ENCODE results near the gene ARG2.

ARG2 gene

DNA sequence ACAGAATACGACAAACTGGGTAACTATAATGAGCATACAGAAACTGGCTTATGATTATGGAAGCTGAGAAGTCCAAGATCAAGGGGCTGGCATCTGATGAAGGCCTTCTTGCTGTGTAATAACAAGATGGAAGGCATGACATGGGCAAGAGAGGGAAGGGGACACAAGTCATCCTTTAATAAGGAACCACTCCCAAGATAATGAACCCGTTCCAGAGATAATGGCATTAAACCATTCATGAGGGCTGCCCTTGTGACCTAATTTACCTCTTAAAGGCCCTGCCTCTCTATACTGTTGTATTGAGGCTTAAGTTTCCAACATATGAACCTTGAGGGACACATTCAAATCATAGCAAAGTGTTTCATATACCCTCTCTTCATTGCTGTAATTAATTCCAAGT is 59.3 kb downstream of the ARG2 start:
- H3K4me3 Mint-ChIP-seq, result no peak overlapping the region
- peaks cover 4% of the 10 kb centered on the region for H3K36me3 Mint-ChIP-seq
- H3K4me1 Mint-ChIP-seq, result peaks cover 30% of the 10 kb centered on the region
- no peaks in the 10 kb centered on the region for H3K9me3 Mint-ChIP-seq
- no peaks in the 10 kb centered on the region for H3K27me3 Mint-ChIP-seq
- no peak overlapping the region for H3K27ac Mint-ChIP-seq

DNA sequence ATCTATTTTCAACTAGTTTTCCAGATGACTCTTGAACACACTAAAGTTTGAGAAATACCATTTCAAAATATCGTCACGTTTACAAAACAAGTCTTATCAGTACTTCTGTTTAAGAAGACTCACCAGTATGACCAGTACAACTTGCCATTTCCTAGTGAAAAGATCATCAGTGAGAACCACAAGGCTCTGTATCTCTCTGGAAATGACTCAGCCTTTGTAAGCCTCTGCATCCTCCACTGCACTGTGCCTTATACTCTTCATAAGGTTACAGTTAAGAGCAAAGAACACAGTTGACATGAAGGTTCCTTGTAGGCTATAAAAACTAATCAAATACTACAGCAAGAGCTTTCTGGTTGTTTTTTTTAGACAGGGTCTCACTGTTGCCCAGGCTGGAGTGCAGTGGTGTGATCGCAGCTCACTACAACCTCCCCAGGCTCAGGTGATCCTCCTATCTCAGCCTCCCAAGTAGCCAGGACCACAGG is 60.4 kb downstream of the ARG2 start:
- H3K4me1 Mint-ChIP-seq, result peaks cover 33% of the 10 kb centered on the region
- no peaks in the 10 kb centered on the region for H3K27me3 Mint-ChIP-seq
- H3K9me3 Mint-ChIP-seq, result no peaks in the 10 kb centered on the region
- peaks cover 5% of the 10 kb centered on the region for H3K36me3 Mint-ChIP-seq
- no peak overlapping the region for H3K27ac Mint-ChIP-seq
- H3K4me3 Mint-ChIP-seq, result no peak overlapping the region

DNA sequence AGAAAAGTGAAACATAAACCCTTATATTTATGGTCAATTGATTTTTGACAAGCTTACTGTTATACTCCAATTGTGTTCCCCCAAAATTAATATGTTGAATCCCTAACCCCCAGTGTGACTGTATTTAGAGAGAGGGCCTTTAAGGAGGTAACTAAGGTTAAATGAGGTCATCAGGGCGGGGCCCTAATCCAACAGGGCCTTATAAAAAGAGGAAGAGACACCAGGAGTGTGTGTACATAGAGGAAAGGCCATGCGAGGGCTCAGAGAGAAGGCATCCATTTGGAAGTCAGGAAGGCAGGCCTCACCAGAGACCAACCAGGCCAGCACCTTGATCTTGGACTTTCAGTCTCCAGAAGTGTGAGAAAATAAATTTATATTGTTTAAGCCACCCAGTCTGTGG is 61.2 kb downstream of the ARG2 start:
- peaks cover 27% of the 10 kb centered on the region for H3K4me1 Mint-ChIP-seq
- peaks cover 5% of the 10 kb centered on the region for H3K36me3 Mint-ChIP-seq
- H3K27ac Mint-ChIP-seq, result no peak overlapping the region
- H3K9me3 Mint-ChIP-seq, result no peaks in the 10 kb centered on the region
- H3K4me3 Mint-ChIP-seq, result no peak overlapping the region
- H3K27me3 Mint-ChIP-seq, result no peaks in the 10 kb centered on the region

DNA sequence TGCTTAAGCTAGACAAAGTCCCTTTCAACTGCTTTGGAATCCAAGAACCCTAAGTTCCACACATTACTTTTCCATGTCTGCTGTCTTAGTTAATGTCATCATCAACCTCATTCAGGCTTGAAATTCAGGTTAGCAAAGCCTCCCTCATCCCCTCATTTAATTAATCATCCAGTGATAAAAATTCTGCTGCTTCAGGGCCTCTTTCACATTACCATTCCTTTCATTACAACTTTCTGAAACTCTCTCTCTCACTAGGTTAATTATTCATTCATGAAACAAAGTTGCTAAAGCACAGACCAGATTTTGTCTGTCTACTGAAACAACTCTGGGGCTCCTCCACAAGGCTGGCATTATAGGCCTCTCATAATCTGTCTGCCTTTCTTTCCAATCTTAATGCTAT is 64.1 kb downstream of the ARG2 start:
- Mint-ChIP-seq H3K36me3 (peaks cover 12% of the 10 kb centered on the region), H3K4me1 (peaks cover 20% of the 10 kb centered on the region), H3K9me3 (no peaks in the 10 kb centered on the region), H3K4me3 (no peak overlapping the region), H3K27me3 (no peaks in the 10 kb centered on the region), H3K27ac (peak overlapping the region; percentile 59)

DNA sequence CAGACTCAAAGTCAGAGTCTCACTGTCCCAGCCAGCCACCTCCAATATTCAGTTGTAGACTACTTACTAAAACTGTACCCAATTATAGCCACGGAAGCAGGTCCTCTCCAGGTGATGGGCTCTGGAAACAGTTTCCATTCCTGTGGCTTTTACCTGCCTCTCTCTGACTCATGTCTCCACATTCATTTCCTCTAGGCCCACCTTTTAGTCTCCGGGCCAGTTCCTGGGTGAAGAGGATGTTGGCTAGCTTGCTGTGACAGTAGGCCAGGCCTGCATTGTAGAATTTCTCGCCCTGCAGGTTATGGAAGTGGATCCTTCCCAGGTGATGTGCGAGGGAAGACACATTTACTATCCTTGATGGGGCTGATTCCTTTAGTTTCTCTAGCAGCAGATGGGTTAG is 70.3 kb downstream of the ARG2 start:
- H3K27ac Mint-ChIP-seq, result no peak overlapping the region
- H3K9me3 Mint-ChIP-seq, result no peaks in the 10 kb centered on the region
- H3K4me1 Mint-ChIP-seq, result peaks cover 36% of the 10 kb centered on the region
- H3K27me3 Mint-ChIP-seq, result no peaks in the 10 kb centered on the region
- peaks cover 12% of the 10 kb centered on the region for H3K36me3 Mint-ChIP-seq
- no peak overlapping the region for H3K4me3 Mint-ChIP-seq

DNA sequence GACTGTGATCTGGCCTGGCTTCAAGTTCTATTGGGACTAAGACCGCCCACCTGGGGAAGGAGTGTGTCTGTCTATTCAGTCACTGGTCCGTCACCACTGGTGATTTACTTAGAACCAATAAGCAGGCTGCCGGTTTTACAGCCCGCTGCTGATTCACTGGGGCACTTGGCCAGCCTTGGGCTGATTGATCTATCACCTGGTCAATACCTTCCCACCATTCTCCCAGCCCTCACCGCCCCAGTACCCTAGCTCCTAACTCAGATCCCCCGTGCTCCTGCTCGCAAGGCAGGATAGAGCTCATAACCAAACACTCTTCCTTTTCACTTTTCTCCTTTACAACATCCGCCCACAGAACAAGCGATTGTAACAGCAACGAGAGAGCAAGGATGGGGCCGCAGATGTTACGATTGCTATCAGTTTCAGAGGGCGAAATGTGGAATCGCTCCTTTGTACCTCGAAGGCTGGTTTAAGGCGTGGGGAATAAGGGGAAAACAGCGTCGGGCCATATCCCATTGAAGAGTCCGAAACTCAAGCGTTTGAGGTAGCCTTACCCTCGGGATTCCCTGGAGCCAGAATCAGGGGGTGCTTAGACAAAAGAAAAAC is 75.2 kb downstream of the ARG2 start:
- Mint-ChIP-seq H3K4me3 (peak overlapping the region; percentile 94), H3K27ac (peak overlapping the region; percentile 93), H3K4me1 (peaks cover 37% of the 10 kb centered on the region), H3K9me3 (no peaks in the 10 kb centered on the region), H3K36me3 (peaks cover 3% of the 10 kb centered on the region), H3K27me3 (no peaks in the 10 kb centered on the region)

DNA sequence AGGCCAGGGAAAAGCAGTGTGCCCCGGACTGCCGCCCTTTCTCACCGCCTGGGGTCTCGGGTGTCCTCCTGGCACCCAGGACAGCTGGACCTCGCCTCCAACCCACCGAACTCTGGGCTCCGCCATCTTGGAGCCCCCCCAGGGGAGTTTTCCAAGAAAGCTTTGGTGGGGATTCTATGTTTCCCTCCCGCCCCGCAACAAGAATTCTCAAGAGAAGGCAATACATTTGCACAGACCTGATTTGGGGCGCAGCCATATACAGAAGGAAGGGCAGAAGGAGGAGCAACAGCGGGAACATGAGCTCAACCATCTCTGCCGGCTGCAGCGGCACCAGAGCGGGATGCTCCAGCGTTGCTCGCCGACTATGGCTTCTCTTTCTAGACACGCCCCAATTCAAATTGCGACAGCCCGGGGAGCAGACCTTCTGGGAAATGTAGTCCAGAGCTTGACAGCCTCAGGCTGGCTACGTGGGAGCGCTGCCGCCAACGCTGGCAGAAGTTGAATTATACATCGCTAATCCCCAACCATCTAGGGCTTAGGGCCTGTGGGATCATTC is 75.8 kb downstream of the ARG2 start, which contains the start of gene RDH11:
RDH11 (minus strand) TSS at position 371 of the 556 bp plus-strand sequence; CDS start at position 310, 61 bp downstream.
- Mint-ChIP-seq H3K4me3 (peak within 1 kb of the TSS; percentile 94), H3K36me3 (peaks cover 3% of the 10 kb centered on the region), H3K4me1 (peaks cover 37% of the 10 kb centered on the region), H3K9me3 (no peaks in the 10 kb centered on the region), H3K27ac (peak within 1 kb of the TSS; percentile 93), H3K27me3 (no peaks in the 10 kb centered on the region)

DNA sequence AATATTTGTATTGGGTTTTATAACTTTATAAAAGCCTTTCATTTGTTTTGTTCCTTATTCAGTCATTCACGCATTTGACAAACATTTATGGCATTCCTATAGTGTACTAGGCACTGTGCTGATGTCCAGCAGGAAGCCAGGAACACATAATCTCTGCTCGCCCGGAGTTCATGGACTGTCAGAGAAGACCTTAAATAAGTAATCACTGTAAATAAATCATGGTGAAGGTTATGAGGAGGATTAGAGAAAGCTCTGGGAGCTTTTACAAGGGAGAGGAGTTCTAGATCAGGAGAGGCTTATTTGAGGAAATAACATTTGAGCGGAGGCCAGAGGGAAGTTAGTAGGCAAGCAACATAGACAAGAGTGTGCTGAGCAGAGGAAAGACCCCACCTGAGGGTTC is 77.3 kb downstream of the ARG2 start:
- no peaks in the 10 kb centered on the region for H3K9me3 Mint-ChIP-seq
- no peak overlapping the region for H3K27ac Mint-ChIP-seq

DNA sequence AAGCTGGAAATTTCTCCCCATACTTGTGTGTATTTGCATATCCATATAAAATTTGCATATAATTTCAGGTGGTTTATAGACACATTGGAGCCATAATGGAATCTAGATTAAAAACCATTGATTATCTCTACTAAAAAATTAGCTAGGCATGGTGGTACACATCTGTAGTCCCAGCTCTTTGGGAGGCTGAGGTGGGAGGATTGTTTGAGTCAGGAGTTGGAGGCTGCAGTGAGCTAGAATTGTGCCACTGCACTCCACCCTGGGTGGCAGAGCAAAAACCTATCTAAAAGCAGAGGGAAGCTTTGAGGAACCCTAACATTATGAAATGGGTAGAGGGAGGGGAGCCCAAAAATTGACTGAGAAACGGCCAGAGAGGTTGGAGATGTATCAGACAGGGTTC is 78.5 kb downstream of the ARG2 start:
- H3K4me3 Mint-ChIP-seq, result no peak overlapping the region
- H3K27ac Mint-ChIP-seq, result no peak overlapping the region
- H3K27me3 Mint-ChIP-seq, result no peaks in the 10 kb centered on the region
- no peaks in the 10 kb centered on the region for H3K9me3 Mint-ChIP-seq
- peaks cover 21% of the 10 kb centered on the region for H3K4me1 Mint-ChIP-seq
- no peaks in the 10 kb centered on the region for H3K36me3 Mint-ChIP-seq

More for the DNA sequence above, 77.3 kb downstream of the ARG2 start:
- no peak overlapping the region for H3K4me3 Mint-ChIP-seq
- peaks cover 30% of the 10 kb centered on the region for H3K4me1 Mint-ChIP-seq
- peaks cover 3% of the 10 kb centered on the region for H3K36me3 Mint-ChIP-seq
- no peaks in the 10 kb centered on the region for H3K27me3 Mint-ChIP-seq

Data from activated naive CD4-positive, alpha-beta T cell treated with anti-CD3 and anti-CD28 coated beads, Interleukin-2, amount 50 U/mL, for 24 hours (primary cell).